A172 (cell line): ENCODE data around the gene CDK10. TPM values are rescaled to one million over a fixed set of nuclear protein-coding genes. Genes with fewer than 3 reads are reported as not detected.
A peak's percentile ranks its signal among the peaks of the same experiment; 100 is the strongest.
"Not testable (repeated sequence)": the region's sequence is repeated elsewhere in the genome, so short reads cannot be mapped to it uniquely, and the experiment has no call there.

ENCODE experiments used
- DNase-seq: peaks from one replicate; pipeline ENCODE4 v3.0.0-alpha.2; 2015; ENCODE audit warnings: low spot score
- total RNA-seq: library from RNA; depleted of rRNA; stranded (reverse); fragments of >200 nt; shearing (Covaris generic); gene quantifications from 2 replicates; pipeline ENCODE4 v1.2.3, GENCODE V29; 2014; rRNA removed

The CDK10 gene
- total RNA-seq, result 31.1 and 46.6 TPM in 2 replicates

DNA sequence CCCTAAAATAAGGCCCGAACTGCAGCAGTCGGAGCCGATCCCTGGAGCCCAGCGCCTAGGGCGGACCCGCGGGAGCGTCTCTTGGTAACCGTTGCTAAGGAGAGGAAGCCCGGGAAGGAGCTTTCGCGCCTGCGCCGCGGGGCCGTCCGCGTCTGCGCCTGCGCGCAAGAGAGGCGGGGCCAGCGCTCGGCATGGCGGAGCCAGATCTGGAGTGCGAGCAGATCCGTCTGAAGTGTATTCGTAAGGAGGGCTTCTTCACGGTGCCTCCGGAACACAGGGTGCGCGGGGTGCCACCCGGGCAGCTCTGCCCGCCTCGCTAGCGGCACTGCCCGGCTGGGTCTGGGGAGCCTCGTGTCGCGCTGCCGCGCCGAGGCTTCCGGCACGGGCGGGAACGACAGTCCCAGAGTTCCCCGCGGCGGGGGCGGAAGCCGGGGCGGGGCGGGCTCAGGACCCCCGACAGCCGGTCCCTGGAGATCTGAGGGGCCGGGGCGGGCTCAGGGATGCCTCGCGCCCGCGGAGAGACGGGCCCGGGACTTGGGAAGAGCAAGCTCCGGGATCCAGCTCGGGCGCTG, at the start of gene CDK10:
CDK10 (plus strand) TSS at position 170 of the 572 bp plus-strand sequence; CDS start at position 192, 22 bp downstream.
- DNase-seq, result peak; percentile 77

DNA sequence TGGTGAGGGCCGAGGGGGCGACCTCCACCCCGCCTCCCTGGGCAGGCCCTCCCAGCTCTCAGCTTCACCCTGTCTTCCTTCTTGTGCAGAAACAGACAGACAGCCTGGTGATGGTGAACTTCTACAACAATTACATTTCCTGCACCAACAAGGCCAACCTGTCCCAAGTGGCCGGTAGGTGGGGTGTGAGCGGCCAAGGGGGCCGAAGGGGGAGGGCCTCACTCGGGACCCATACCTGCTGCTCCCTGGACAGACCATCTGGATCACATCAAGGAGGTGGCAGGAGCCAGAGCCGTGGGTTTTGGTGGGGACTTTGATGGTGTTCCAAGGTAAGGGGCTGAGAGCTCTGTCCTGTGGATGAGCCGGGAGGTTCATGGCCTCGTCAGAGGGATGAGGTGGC, 49.1 kb upstream of the CDK10 start:
- DNase-seq, result no peak

DNA sequence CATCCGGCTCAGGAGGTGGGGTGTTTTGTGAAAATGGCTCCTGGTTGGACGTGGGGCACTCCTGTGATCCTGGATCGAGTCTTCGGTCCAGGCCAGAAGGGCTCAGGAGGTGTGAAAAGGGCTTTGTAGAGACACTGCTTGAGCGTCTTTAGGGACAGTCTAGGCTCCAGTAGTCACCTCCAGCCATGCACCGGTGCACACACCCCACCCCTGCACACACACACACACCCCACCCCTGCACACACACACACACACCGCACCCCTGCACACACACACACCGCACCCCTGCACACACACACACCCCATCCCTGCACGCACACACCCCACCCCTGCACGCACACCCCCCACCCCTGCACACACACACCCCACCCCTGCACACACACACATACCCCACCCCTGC, 48.0 kb upstream of the CDK10 start:
- no peak for DNase-seq

GRCh38 chr16:89639385-89639784, 47.1 kb upstream of the CDK10 start:
- no peak for DNase-seq

DNA sequence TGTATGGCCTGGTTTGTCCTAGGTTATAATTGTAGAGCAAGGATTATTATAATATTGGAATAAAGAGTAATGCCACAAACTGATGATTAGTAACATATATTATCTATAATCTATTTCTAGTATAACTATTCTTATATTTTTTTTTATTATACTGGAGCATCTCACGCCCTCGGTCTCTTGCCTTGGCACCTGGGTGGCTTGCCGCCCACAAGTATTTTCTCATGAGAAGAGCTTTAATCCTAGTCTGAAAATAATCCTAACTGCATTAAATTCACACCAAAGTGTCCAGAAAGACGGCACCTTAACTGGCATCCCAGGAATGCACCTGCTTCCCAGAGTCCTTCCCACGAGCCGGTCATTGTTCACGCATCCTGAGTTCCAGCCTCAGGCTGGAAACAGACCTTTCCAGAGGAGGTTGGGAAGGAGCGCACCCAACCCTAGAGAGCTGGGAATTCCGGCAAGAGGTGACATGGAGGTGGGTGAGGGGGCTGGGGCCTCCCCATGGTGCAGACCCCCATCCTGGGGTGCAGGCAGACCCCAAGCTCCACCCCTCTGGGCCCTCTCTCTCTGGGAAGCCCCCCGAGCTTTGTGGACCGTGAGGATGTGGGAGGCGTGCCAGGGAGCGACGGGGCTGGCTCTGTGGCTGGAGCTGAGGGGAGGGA, 44.9 kb upstream of the CDK10 start:
- DNase-seq, result no peak

DNA sequence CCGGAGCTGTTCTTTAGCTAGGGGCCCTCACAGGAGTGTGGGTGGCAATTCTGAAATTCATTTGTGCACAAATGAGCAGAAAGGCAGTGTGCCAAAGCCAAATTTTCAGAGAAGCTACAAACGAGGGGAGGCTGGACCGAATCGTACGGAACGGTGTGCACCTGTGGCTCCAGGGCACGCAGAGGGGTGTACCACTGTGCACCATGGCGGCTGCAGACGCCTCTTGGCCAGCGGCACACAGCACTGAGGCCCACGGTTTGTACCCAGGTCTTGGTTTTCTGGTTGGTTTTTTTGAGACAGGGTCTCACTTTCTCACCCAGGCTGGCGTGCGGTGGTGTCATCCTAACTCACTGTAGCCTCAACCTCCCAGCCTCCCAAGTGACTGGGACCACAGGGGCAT, 43.9 kb upstream of the CDK10 start:
- DNase-seq, result no peak

DNA sequence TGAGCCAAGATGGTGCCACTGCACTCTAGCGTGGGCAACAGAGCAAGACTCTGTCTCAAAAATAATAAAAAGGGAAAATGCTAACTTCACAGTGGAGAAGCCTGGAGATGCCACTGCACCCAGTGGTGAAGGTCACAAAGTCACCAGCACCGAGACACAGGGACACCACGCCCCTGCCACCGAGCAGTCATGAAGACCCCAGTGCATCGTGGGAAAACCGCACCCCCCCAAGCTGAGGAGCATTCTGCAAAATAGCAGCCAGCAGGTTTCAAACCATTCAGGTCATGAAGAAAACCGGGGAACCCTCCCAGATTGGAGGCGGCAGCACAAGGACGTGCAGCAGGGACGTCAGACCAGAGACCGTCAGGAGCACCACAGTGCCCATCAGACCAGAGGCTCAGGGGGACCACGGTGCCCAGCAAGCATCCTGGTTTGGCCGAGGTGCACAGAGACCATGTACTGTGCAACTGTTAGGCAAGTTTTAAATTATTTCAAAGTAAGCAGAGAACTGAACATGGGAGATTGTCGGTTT, 42.7 kb upstream of the CDK10 start:
- no peak for DNase-seq

GRCh38 chr16:89645122-89645521, 41.4 kb upstream of the CDK10 start:
- no peak for DNase-seq

DNA sequence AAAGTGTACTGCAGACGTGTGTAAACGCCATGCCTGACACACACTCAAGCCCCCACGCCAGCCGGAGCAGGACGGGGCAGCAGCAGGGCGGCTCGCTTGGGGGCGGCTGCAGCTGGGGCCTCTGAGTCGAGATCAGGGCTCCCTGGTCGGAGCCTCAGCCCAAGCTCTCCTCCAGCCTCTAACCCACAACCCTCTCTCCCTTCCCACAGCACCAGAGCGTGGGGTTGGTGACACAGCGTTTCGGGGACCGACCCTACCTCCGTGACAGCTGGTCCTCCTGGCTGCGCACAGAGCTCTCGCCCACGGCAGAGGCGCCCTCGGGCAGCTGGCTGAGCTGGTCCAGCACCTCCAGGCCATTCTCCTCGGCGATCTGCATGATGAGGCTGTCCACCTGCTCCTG, 40.2 kb upstream of the CDK10 start:
- DNase-seq, result no peak

DNA sequence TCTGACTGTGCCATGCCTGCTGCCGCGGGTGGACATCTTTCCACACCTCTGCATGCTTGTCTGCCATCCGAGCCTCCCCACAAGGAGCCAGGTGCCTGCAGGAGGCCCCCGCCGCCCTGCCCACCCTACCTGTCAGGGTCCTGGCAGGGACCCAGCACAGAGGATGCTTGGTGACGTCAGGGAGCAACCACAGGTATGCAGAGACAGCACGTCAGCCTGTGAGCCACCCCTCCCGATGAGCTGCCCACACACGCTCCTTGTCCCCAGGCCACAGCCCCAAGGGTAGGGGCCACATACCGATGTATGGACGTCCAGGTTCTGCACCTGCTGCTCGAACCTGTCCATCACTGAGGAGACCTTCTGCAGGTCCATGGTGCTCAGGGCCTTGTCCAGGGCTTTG, 39.6 kb upstream of the CDK10 start:
- no peak for DNase-seq

DNA sequence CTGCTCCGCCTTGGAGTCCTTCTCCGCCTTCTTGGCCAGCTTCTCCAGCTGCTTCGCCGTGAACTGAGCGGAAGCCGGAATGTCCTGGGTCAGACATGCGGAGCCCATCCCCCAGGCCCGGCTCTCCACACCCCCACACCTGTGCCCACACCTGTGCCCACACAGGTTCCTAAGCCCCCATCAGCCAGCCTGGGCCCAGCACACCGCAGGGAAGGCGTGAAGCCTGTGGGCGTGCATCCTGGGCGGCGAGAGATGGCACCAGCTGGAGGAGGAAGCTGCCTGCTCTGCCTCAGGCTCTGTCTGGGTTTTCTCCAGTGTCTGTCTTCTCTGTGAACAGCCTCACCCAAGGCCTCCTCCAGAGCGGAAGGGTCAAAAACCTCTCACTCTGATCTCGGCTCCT, 34.9 kb upstream of the CDK10 start:
- DNase-seq, result no peak

GRCh38 chr16:89653656-89654295, 32.7 kb upstream of the CDK10 start:
- no peak for DNase-seq

- DNase-seq, result no peak
These were observed 31.3 kb upstream of the CDK10 start for GRCh38 chr16:89655062-89655643.

- no peak for DNase-seq
These were observed 29.9 kb upstream of the CDK10 start for GRCh38 chr16:89656435-89657121.

DNA sequence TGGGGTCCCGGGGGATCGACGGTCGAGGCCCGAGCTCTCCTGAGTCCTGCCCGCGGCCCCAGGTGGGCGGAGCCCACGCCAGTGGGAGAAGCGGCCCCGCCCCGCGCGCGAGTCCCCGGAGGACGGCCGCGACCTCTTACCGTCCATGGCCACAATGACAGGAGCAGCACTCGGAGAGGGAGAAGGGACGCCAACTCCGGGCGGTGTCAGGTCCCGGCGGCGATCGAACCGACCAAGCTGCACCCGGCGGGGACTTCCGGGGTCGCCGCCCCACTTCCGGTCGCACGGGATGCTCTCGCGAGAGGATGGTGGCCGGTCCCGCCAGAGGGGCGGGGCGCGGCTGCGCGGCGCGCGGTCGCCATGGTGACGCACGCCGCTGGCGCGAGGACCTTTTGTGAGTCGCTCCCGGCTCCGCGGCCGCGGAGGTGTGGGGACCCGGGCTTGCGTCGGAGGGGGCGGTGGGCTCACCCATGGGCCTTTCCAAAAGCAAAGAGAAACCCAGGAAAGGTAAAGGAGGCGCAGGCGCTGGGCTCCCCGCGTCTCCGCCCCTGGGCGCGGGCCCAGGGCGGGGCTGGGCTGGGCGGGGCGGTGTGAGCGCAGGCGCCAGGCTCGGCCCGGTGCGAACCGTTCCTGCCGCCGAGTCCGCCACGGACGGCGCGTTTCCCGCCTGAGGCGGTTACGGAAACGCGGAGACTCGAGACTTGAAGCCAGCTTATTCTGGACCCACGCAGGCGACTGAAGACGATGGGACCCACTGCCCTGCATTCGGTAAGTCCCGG, 28.9 kb upstream of the CDK10 start, which contains the start of the genes CHMP1A and SPATA33:
CHMP1A (minus strand) TSS at position 267 of the 779 bp plus-strand sequence; CDS start at position 147, 120 bp downstream.
SPATA33 (plus strand) TSS at position 395 of the 779 bp plus-strand sequence; CDS start at position 471, 76 bp downstream.
- DNase-seq, result peak; percentile 79

- DNase-seq, result peak; percentile 19
These were observed 28.1 kb upstream of the CDK10 start for GRCh38 chr16:89658221-89658879.

DNA sequence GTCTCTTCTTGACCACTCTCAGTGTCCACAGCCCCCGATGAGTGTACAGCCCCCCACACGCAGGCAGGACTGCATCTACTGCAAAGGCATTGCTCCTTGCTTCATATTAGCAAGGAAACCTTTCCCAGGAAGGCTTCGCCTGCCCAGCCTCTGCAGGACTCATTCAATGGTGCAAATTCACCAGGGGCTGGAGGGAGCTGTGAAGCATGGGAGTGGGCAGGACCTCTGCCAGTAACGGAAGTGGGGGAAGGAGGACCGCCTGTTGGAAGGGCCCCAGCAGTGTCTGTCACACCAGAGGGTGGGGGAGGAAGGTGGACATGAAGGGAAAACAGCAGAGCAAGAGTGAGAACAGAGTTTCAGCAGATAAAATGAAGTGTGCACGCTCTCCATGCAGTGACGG, 26.3 kb upstream of the CDK10 start:
- DNase-seq, result no peak

GRCh38 chr16:89661215-89661614, 25.3 kb upstream of the CDK10 start:
- no peak for DNase-seq

GRCh38 chr16:89664238-89664637, 22.3 kb upstream of the CDK10 start:
- not testable (repeated sequence) for DNase-seq

GRCh38 chr16:89667000-89667399, 19.5 kb upstream of the CDK10 start:
- DNase-seq, result peak; percentile 35
